GM12878 (cell line): ENCODE data around the gene RND2. TPM values are rescaled to one million over a fixed set of nuclear protein-coding genes. Genes with fewer than 3 reads are reported as not detected.

Experiments used
- ATAC-seq: fragments of 200-7000 bp; cut with Tn5 transposase; 3 replicates; pipeline ENCODE4 v1.9.1; 2020; ENCODE audit warnings: mild to moderate bottlenecking, moderate library complexity
- BruUV-seq: library from RNA; stranded (reverse); fragments of 400-500 nt; replicated peaks from 2 replicates; lab custom pipeline; 2021; lab: Mats Ljungman, UMichigan
- CTCF ChIA-PET: fragments of 300-600 bp; sonication (Branson Sonifier 250); formaldehyde crosslinking; extraction: SDS; loops from one replicate; lab custom pipeline; 2021; ENCODE audit warnings: inconsistent platforms; lab: Yijun Ruan, JAX
- POLR2A ChIA-PET: fragments of 350-600 bp; formaldehyde crosslinking; extraction: SDS; loops from one replicate; lab custom pipeline; 2021; ENCODE audit warnings: inconsistent platforms; lab: Charles Lee
- RAD21 ChIA-PET: fragments of 300-600 bp; sonication (Branson Sonifier 250); formaldehyde crosslinking; loops from one replicate; lab custom pipeline; 2023; ENCODE audit warnings: antibody characterized with exemption; ENCODE audit not compliant: unreplicated experiment; lab: Charles Lee
- SMC1A ChIA-PET: fragments of 300-600 bp; sonication (Branson Sonifier 250); formaldehyde crosslinking; loops from one replicate; lab custom pipeline; 2023; ENCODE audit not compliant: unreplicated experiment, uncharacterized antibody; lab: Charles Lee
- DNase-seq: peaks from one replicate; pipeline ENCODE4 v3.0.0-alpha.2; 2011; ENCODE audit warnings: low read depth, low spot score
- FAIRE-seq: peaks from 3 replicates; lab custom pipeline; 2011; peaks lifted over from hg19 to GRCh38; lab: Jason Lieb, UNC
- H2AFZ ChIP-seq: 2 replicates; pipeline ENCODE4 v1.6.0; 2011; ENCODE audit warnings: low read depth, low read length, control low read depth; ENCODE audit not compliant: control insufficient read depth
- H3K27ac ChIP-seq: 2 replicates; pipeline ENCODE4 v1.5.1; 2011; ENCODE audit warnings: control low read depth; ENCODE audit not compliant: control insufficient read depth, insufficient read depth
- H3K27me3 ChIP-seq, 2 experiments: replicated peaks in 1 of 2; 2 replicates each; pipeline versions ENCODE4 v1.6.0 to v1.6.1; 2011; ENCODE audit warnings: low read length in 1 of 2; ENCODE audit not compliant: control insufficient read depth in 2 of 2, insufficient read depth in 2 of 2
- H3K36me3 ChIP-seq, 2 experiments: 2 replicates each; pipeline ENCODE4 v1.5.1; 2011; ENCODE audit warnings: low read length in 1 of 2; ENCODE audit not compliant: control insufficient read depth in 2 of 2, insufficient read depth in 2 of 2
- H3K4me1 ChIP-seq: 2 replicates; pipeline ENCODE4 v1.6.1; 2011; ENCODE audit warnings: mild to moderate bottlenecking, low read length, moderate library complexity, mixed read lengths; ENCODE audit not compliant: control insufficient read depth, insufficient read depth
- H3K4me2 ChIP-seq: 2 replicates; pipeline ENCODE4 v1.6.0; 2011; ENCODE audit warnings: control low read depth; ENCODE audit not compliant: control insufficient read depth, insufficient read depth
- H3K4me3 ChIP-seq: fragments of 200-600 bp; sonication (generic); 2 replicates; pipeline ENCODE4 v1.5.1; 2016
- H3K79me2 ChIP-seq: 2 replicates; pipeline ENCODE4 v1.6.0; 2011; ENCODE audit warnings: low read length; ENCODE audit not compliant: control insufficient read depth, insufficient read depth
- H3K9ac ChIP-seq: 2 replicates; pipeline ENCODE4 v1.8.0; 2011; ENCODE audit warnings: low read length, control low read depth, mixed read lengths; ENCODE audit not compliant: control insufficient read depth, insufficient read depth
- H3K9me3 ChIP-seq: replicated peaks from 3 replicates; pipeline ENCODE4 v1.5.1; 2011; ENCODE audit warnings: mild to moderate bottlenecking, low read length; ENCODE audit not compliant: control insufficient read depth, insufficient read depth
- H4K20me1 ChIP-seq: 2 replicates; pipeline ENCODE4 v1.6.0; 2011; ENCODE audit not compliant: control insufficient read depth, insufficient read depth
- WGBS: methylation state at CpG from one replicate; pipeline ENCODE4 v1.1.6; 2016; ENCODE audit warnings: low lambda C conversion rate; ENCODE audit not compliant: insufficient replicate concordance, insufficient coverage; ENCODE audit errors: missing lambda C conversion rate; 5-methylcytosine and 5-hydroxymethylcytosine counted together
- in situ Hi-C: fragments of 300-500 bp; cut with MboI; formaldehyde crosslinking; loops from 9 replicates; pipeline ENCODE4 v1.14.3; 2018; ENCODE audit warnings: mixed read lengths
- intact Hi-C: fragments of 100-400 bp; cut with micrococcal nuclease; formaldehyde crosslinking; loops from one replicate; pipeline ENCODE4 v1.14.2; 2022; ENCODE audit not compliant: unreplicated experiment
- polyA plus RNA-seq, 11 experiments: library from polyadenylated mRNA; depleted of rRNA in 4 of 11; unstranded in 6 of 11; stranded (reverse) in 5 of 11; fragments of >200 nt; fragmentation: Nextera tagmentation in 4 of 11; fragmentation: Illumina TruSeq in 1 of 11; extraction: Ambion mirVana in 4 of 11; extraction: Trizol in 1 of 11; gene quantifications; 1 replicate in 1 of 11; 2 replicates in 10 of 11; pipeline versions ENCODE4 v1.2.1 to v1.2.3, GENCODE V29; 2011 to 2016; ENCODE audit warnings: inconsistent platforms in 2 of 11, missing spikeins in 2 of 11, low read depth in 1 of 11
- total RNA-seq, 4 experiments: library from RNA; depleted of rRNA in 3 of 4; stranded (reverse); fragments of >200 nt in 3 of 4; fragmentation: Illumina TruSeq in 1 of 4; extraction: Trizol in 1 of 4; gene quantifications; 2 replicates each; pipeline versions ENCODE4 v1.2.1 to v1.2.3, GENCODE V29; 2013 to 2021
- TF ChIP-seq, protein P1 (sequence below): IDR thresholded peaks from 2 replicates; pipeline ENCODE4 v1.6.1; 2011; ENCODE audit warnings: borderline replicate concordance, low read depth, mild to moderate bottlenecking, moderate library complexity, mixed read lengths, low read length; ENCODE audit not compliant: insufficient read depth; ENCODE audit errors: extremely low read length
- TF ChIP-seq, protein P2 (sequence below): fragments of 450-650 bp; IDR thresholded peaks from 2 replicates; pipeline ENCODE4 v1.6.1; 2016; ENCODE audit warnings: mild to moderate bottlenecking, moderate library complexity, borderline replicate concordance

Gene RND2
- total and polyA plus RNA-seq, 10 of the 15 experiments (the other 5 are each of a cell fraction or from before 2014, with no cell fraction given): 0.01 to 0.05 (median 0.03) TPM; not detected in 6

DNA sequence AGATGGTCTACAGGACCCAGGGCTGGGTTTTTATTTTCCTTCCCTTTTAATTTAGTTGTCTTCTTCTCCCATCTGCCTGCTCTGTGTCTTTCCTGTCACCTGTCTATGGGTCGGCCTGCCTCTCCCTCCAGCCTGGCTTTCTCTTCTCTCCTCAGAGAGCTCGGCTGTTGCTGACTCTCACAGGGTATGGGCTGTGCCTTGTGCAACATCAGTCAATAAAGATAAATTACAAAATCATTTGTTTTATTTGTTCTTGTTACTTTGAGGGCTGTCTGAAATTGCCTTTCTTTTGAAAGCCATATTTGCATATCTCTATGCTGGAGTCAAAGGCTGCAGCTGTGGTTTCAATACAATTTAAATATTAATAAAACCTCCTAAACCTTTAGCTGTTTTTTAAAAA is 15.6 kb downstream of the RND2 start:
- ATAC-seq (no peak), DNase-seq (no peak), FAIRE-seq (no peak)
- no peaks in the 10 kb centered on the region for H3K4me1 ChIP-seq
- CTCF ChIA-PET: no interaction called here
- intact Hi-C loops (no loop called here), in situ Hi-C loops (no loop called here)
- no peaks in the 10 kb centered on the region for H3K27me3 ChIP-seq
- no peak overlapping the region for H3K4me2 ChIP-seq
- 0 out of 4 replicates have a peak, but pooled peaks cover 0 to 7% of the 10 kb centered on the region in 2 experiments for H3K36me3 ChIP-seq
- SMC1A ChIA-PET: no interaction called here
- no peaks in the 10 kb centered on the region for H3K9me3 ChIP-seq
- H3K9ac ChIP-seq: no peak overlapping the region
- no peaks in the 10 kb centered on the region for H3K79me2 ChIP-seq
- no peak overlapping the region for H3K27ac ChIP-seq
- TF ChIP-seq, protein P1, sequence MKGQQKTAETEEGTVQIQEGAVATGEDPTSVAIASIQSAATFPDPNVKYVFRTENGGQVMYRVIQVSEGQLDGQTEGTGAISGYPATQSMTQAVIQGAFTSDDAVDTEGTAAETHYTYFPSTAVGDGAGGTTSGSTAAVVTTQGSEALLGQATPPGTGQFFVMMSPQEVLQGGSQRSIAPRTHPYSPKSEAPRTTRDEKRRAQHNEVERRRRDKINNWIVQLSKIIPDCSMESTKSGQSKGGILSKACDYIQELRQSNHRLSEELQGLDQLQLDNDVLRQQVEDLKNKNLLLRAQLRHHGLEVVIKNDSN: no peak
- TF ChIP-seq, protein P2, sequence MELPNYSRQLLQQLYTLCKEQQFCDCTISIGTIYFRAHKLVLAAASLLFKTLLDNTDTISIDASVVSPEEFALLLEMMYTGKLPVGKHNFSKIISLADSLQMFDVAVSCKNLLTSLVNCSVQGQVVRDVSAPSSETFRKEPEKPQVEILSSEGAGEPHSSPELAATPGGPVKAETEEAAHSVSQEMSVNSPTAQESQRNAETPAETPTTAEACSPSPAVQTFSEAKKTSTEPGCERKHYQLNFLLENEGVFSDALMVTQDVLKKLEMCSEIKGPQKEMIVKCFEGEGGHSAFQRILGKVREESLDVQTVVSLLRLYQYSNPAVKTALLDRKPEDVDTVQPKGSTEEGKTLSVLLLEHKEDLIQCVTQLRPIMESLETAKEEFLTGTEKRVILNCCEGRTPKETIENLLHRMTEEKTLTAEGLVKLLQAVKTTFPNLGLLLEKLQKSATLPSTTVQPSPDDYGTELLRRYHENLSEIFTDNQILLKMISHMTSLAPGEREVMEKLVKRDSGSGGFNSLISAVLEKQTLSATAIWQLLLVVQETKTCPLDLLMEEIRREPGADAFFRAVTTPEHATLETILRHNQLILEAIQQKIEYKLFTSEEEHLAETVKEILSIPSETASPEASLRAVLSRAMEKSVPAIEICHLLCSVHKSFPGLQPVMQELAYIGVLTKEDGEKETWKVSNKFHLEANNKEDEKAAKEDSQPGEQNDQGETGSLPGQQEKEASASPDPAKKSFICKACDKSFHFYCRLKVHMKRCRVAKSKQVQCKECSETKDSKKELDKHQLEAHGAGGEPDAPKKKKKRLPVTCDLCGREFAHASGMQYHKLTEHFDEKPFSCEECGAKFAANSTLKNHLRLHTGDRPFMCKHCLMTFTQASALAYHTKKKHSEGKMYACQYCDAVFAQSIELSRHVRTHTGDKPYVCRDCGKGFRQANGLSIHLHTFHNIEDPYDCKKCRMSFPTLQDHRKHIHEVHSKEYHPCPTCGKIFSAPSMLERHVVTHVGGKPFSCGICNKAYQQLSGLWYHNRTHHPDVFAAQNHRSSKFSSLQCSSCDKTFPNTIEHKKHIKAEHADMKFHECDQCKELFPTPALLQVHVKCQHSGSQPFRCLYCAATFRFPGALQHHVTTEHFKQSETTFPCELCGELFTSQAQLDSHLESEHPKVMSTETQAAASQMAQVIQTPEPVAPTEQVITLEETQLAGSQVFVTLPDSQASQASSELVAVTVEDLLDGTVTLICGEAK: no peak
- H2AFZ ChIP-seq: no peak overlapping the region
- 100% methylated on average over 2 of the region's 2 CpGs for WGBS
- no peaks in the 10 kb centered on the region for H4K20me1 ChIP-seq
- no TSS peak for BruUV-seq
- POLR2A ChIA-PET: no interaction called here
- H3K4me3 ChIP-seq: no peak overlapping the region
- RAD21 ChIA-PET: no interaction called here
